DND-41 (cell line): Measurements from ENCODE around the gene DUSP8.

Experiments used
- EZH2 ChIP-seq: IDR thresholded peaks from 3 replicates; pipeline ENCODE4 v1.6.1; 2012; ENCODE audit warnings: borderline replicate concordance, low read depth, mild to moderate bottlenecking, moderate library complexity, low read length, inconsistent platforms; ENCODE audit not compliant: severe bottlenecking
- TF ChIP-seq, protein P1 (sequence below): IDR thresholded peaks from 2 replicates; pipeline ENCODE4 v1.5.1; 2012; ENCODE audit warnings: borderline replicate concordance, low read length, moderate library complexity, mild to moderate bottlenecking; ENCODE audit not compliant: poor library complexity, severe bottlenecking; ENCODE audit errors: extremely low read depth

DNA sequence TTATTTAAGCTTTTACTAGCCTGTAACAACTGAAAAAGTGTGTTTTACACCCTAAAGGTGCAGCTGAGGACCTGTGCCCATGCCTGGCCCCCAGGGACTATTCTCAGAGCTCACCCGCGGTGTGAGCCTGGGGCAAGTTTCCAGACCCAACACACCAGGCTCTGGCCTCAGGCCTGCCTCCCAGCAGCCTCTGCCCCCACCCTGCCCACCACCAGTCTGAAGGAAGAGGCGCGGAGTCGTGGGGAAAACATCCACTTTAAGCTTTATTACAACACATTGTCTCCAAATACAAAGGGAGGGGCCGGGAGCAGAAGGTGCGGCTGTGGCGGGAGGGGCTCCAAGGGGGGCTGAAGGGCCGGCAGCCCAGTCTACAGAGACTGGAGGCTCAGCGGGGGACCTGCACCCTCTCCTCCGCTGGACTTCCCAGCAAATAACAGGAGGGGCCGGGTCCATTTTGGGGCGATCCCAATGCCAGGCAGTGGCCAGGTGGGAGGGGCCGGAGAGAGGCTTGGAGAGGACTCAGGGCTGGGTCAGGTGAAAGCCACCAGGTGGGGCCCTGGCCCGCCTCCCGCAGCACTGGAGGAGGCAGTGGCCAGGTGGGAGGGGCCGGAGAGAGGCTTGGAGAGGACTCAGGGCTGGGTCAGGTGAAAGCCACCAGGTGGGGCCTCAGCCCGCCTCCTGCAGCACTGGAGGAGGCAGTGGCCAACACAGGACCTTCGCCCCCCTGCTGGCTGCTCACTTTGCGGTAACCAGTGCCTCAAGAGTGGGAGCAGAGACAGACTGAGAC lies 18.1 kb downstream of the DUSP8 start:
- TF ChIP-seq, protein P1, sequence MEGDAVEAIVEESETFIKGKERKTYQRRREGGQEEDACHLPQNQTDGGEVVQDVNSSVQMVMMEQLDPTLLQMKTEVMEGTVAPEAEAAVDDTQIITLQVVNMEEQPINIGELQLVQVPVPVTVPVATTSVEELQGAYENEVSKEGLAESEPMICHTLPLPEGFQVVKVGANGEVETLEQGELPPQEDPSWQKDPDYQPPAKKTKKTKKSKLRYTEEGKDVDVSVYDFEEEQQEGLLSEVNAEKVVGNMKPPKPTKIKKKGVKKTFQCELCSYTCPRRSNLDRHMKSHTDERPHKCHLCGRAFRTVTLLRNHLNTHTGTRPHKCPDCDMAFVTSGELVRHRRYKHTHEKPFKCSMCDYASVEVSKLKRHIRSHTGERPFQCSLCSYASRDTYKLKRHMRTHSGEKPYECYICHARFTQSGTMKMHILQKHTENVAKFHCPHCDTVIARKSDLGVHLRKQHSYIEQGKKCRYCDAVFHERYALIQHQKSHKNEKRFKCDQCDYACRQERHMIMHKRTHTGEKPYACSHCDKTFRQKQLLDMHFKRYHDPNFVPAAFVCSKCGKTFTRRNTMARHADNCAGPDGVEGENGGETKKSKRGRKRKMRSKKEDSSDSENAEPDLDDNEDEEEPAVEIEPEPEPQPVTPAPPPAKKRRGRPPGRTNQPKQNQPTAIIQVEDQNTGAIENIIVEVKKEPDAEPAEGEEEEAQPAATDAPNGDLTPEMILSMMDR = no peak
- TF ChIP-seq EZH2 = no peak
